Endothelial cell of umbilical vein (primary cell): Measurements from ENCODE around the gene CASP4. TPM values are rescaled to one million over a fixed set of nuclear protein-coding genes. Genes with fewer than 3 reads are reported as not detected.

Experiments used
- BruUV-seq: library from RNA; stranded (reverse); fragments of 400-500 nt; replicated peaks from 2 replicates; lab custom pipeline; 2021; lab: Mats Ljungman, UMichigan
- CTCF ChIA-PET: fragments of 300-600, 350-600 bp; sonication (Branson Sonifier 250); formaldehyde crosslinking; loops from one replicate; lab custom pipeline; 2021; ENCODE audit warnings: antibody characterized with exemption, inconsistent platforms; lab: Charles Lee
- POLR2A ChIA-PET: fragments of 300-600, 350-600 bp; sonication (Branson Sonifier 250); formaldehyde crosslinking; loops from one replicate; lab custom pipeline; 2021; ENCODE audit warnings: antibody characterized with exemption, inconsistent platforms; lab: Charles Lee
- DNase-seq: peaks from one replicate; pipeline ENCODE4 v3.0.0-alpha.2; 2011; ENCODE audit warnings: low read depth, low spot score
- FAIRE-seq: peaks from 2 replicates; lab custom pipeline; 2011; peaks lifted over from hg19 to GRCh38; lab: Jason Lieb, UNC
- H2AFZ ChIP-seq: 2 replicates; pipeline ENCODE4 v1.6.0; 2012; ENCODE audit warnings: low read depth, low read length, control low read depth, inconsistent platforms
- H3K27ac ChIP-seq: 2 replicates; pipeline ENCODE4 v1.5.1; 2011; ENCODE audit warnings: low read depth, mild to moderate bottlenecking, control low read depth, low read length, moderate library complexity; ENCODE audit not compliant: insufficient read depth
- H3K27me3 ChIP-seq, 2 experiments: 2 replicates each; pipeline versions ENCODE4 v1.6.0 to v1.6.1; 2011; ENCODE audit warnings: low read length in 2 of 2, mixed read lengths in 1 of 2; ENCODE audit not compliant: control insufficient read depth in 2 of 2, insufficient read depth in 2 of 2
- H3K36me3 ChIP-seq, 2 experiments: 2 replicates in 1 of 2; 3 replicates in 1 of 2; pipeline ENCODE4 v1.5.1; 2011; ENCODE audit warnings: low read length in 2 of 2, mild to moderate bottlenecking in 1 of 2, moderate library complexity in 1 of 2; ENCODE audit not compliant: control insufficient read depth in 2 of 2, insufficient read depth in 2 of 2; ENCODE audit errors: extremely low read depth in 1 of 2
- H3K4me1 ChIP-seq: 3 replicates; pipeline ENCODE4 v1.5.1; 2011; ENCODE audit warnings: mild to moderate bottlenecking, low read length; ENCODE audit not compliant: control insufficient read depth, insufficient read depth; ENCODE audit errors: extremely low read depth
- H3K4me2 ChIP-seq: 2 replicates; pipeline ENCODE4 v1.6.1; 2011; ENCODE audit warnings: low read length, control low read depth, mixed read lengths; ENCODE audit not compliant: insufficient read depth
- H3K4me3 ChIP-seq, 3 experiments: fragments of 200-600 bp in 1 of 3; sonication (generic), shearing (Covaris generic) in 1 of 3; replicated peaks in 1 of 3; 2 replicates each; pipeline ENCODE4 v1.5.1; 2011 to 2016; ENCODE audit warnings: control low read depth in 3 of 3, low read length in 3 of 3, mild to moderate bottlenecking in 2 of 3, inconsistent platforms in 1 of 3, low read depth in 1 of 3, moderate library complexity in 1 of 3; ENCODE audit not compliant: insufficient read depth in 1 of 3
- H3K79me2 ChIP-seq: 2 replicates; pipeline ENCODE4 v1.6.0; 2012; ENCODE audit warnings: low read length, inconsistent platforms; ENCODE audit not compliant: control insufficient read depth, insufficient read depth
- H3K9ac ChIP-seq: replicated peaks from 2 replicates; pipeline ENCODE3; 2011; ENCODE audit warnings: low read length, control low read depth; ENCODE audit not compliant: insufficient read depth; ENCODE audit errors: extremely low read depth
- H3K9me1 ChIP-seq: replicated peaks from 3 replicates; pipeline ENCODE4 v1.6.0; 2011; ENCODE audit warnings: mild to moderate bottlenecking, low read length; ENCODE audit not compliant: control insufficient read depth, insufficient read depth; ENCODE audit errors: extremely low read depth
- H3K9me3 ChIP-seq: replicated peaks from 2 replicates; pipeline ENCODE4 v1.5.1; 2012; ENCODE audit warnings: low read length, inconsistent platforms; ENCODE audit not compliant: control insufficient read depth, insufficient read depth
- H4K20me1 ChIP-seq: replicated peaks from 2 replicates; pipeline ENCODE3; 2011; ENCODE audit warnings: mild to moderate bottlenecking, low read length; ENCODE audit not compliant: control insufficient read depth, insufficient read depth; ENCODE audit errors: extremely low read depth
- EZH2 ChIP-seq: IDR thresholded peaks from 2 replicates; pipeline ENCODE4 v1.6.1; 2012; ENCODE audit warnings: borderline replicate concordance, low read depth, mild to moderate bottlenecking, moderate library complexity, low read length, inconsistent platforms; ENCODE audit not compliant: severe bottlenecking
- FOS ChIP-seq: IDR thresholded peaks from 2 replicates; pipeline ENCODE4 v1.6.1; 2011; ENCODE audit warnings: mild to moderate bottlenecking, low read length, moderate library complexity, borderline replicate concordance; ENCODE audit not compliant: insufficient read depth
- GATA2 ChIP-seq: IDR thresholded peaks from 2 replicates; pipeline ENCODE4 v1.7.0; 2011; ENCODE audit warnings: low read depth, mild to moderate bottlenecking, moderate library complexity, mixed read lengths, low read length; ENCODE audit not compliant: insufficient read length, insufficient read depth
- JUN ChIP-seq: IDR thresholded peaks from 2 replicates; pipeline ENCODE4 v1.6.1; 2011; ENCODE audit warnings: borderline replicate concordance, low read depth; ENCODE audit not compliant: insufficient read length, insufficient read depth
- MYC ChIP-seq: IDR thresholded peaks from one replicate; pipeline ENCODE4 v1.6.1; 2011; ENCODE audit warnings: mild to moderate bottlenecking, low read depth, low read length
- POLR2A ChIP-seq: IDR thresholded peaks from 2 replicates; pipeline ENCODE4 v1.6.1; 2012; ENCODE audit warnings: low read depth, mild to moderate bottlenecking, control low read depth, low read length
- POLR2AphosphoS5 ChIP-seq: IDR thresholded peaks from 2 replicates; pipeline ENCODE4 v1.6.1; 2012; ENCODE audit warnings: low read depth, mild to moderate bottlenecking, control low read depth, low read length, moderate library complexity; ENCODE audit not compliant: insufficient read depth
- dilution Hi-C: fragments of 300-500 bp; cut with MboI; formaldehyde crosslinking; loops from one replicate; pipeline ENCODE4 v1.15.0; 2019; ENCODE audit warnings: low sequenced_read_pairs; ENCODE audit not compliant: extremely low pct_ligation_motif_present
- intact Hi-C: fragments of 100-400 bp; cut with micrococcal nuclease; formaldehyde crosslinking; loops from one replicate; pipeline ENCODE4 v1.10.0; 2022
- polyA plus RNA-seq, 4 experiments: library from polyadenylated mRNA; depleted of rRNA in 3 of 4; stranded (reverse) in 3 of 4; unstranded in 1 of 4; fragments of >200 nt; gene quantifications; 2 replicates each; pipeline versions ENCODE4 v1.2.1 to v1.2.3, GENCODE V29; 2011 to 2012; ENCODE audit warnings: missing spikeins in 1 of 4
- total RNA-seq: library from RNA; stranded (reverse); gene quantifications from 2 replicates; pipeline ENCODE4 v1.2.3, GENCODE V29; 2021
- TF ChIP-seq, protein P1 (sequence below), 2 donors: IDR thresholded peaks; 1 replicate in 1 of 2; 2 replicates in 1 of 2; pipeline ENCODE4 v1.5.1; 2011; ENCODE audit warnings: low read length in 2 of 2, mild to moderate bottlenecking in 2 of 2, moderate library complexity in 2 of 2, control low read depth in 1 of 2, inconsistent platforms in 1 of 2, low read depth in 1 of 2; ENCODE audit not compliant: insufficient read depth in 1 of 2; ENCODE audit errors: extremely low read depth in 1 of 2
- TF ChIP-seq, protein P2 (sequence below): IDR thresholded peaks from 2 replicates; pipeline ENCODE4 v1.6.1; 2011; ENCODE audit not compliant: insufficient read depth, insufficient read length

Gene CASP4
- total and polyA plus RNA-seq, 2 donors (not counting 3 experiments of a cell fraction or from before 2014, with no cell fraction given), result 83.1 to 89.1 TPM

DNA sequence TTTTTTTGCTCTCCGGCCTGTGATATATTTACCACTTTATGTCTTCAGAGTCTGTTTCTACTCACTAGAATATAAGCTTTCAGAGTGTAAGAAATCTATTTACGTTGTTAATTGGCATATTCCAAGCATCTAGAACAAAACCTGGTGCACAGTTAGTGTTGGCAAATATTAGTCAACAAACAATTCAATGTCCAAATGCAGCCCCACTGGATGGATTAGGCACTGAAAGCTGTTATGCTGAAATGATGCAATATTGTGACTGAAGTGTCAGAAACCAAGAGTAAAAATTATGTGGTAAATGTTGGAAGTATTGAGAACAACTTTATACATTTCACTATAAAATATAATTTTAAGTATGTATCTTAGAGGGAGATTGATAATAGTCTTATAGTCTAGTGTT lies 24.8 kb downstream of the CASP4 start:
- POLR2A ChIA-PET, result no interaction called here
- peaks cover 7 to 13% of the 10 kb centered on the region in 2 experiments for H3K36me3 ChIP-seq
- no peak for FAIRE-seq

More for the DNA sequence above, 24.8 kb downstream of the CASP4 start:
- H2AFZ ChIP-seq, result no peak overlapping the region
- BruUV-seq, result no TSS peak
- H3K27me3 ChIP-seq, result no peaks in the 10 kb centered on the region
- intact Hi-C loops (no loop called here), dilution Hi-C loops (no loop called here)
- no peak for DNase-seq
- no peak overlapping the region for H3K4me3 ChIP-seq
- no peak overlapping the region for H3K9ac ChIP-seq
- no peaks in the 10 kb centered on the region for H4K20me1 ChIP-seq
- no peaks in the 10 kb centered on the region for H3K4me1 ChIP-seq
- CTCF ChIA-PET, result no interaction called here
- H3K4me2 ChIP-seq, result no peak overlapping the region
- H3K27ac ChIP-seq, result no peak overlapping the region
- H3K9me3 ChIP-seq, result no peaks in the 10 kb centered on the region
- TF ChIP-seq POLR2AphosphoS5 (no peak), JUN (no peak), GATA2 (no peak), MYC (no peak), FOS (no peak), EZH2 (no peak), POLR2A (no peak)
- TF ChIP-seq, protein P1, sequence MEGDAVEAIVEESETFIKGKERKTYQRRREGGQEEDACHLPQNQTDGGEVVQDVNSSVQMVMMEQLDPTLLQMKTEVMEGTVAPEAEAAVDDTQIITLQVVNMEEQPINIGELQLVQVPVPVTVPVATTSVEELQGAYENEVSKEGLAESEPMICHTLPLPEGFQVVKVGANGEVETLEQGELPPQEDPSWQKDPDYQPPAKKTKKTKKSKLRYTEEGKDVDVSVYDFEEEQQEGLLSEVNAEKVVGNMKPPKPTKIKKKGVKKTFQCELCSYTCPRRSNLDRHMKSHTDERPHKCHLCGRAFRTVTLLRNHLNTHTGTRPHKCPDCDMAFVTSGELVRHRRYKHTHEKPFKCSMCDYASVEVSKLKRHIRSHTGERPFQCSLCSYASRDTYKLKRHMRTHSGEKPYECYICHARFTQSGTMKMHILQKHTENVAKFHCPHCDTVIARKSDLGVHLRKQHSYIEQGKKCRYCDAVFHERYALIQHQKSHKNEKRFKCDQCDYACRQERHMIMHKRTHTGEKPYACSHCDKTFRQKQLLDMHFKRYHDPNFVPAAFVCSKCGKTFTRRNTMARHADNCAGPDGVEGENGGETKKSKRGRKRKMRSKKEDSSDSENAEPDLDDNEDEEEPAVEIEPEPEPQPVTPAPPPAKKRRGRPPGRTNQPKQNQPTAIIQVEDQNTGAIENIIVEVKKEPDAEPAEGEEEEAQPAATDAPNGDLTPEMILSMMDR (IDR thresholded peaks at IDR 0.05; ENCODE audit: extremely low read depth in 1 of 2, insufficient read depth in 1 of 2, low read depth in 1 of 2, low read length in 2 of 2), result no peak
- TF ChIP-seq, protein P2, sequence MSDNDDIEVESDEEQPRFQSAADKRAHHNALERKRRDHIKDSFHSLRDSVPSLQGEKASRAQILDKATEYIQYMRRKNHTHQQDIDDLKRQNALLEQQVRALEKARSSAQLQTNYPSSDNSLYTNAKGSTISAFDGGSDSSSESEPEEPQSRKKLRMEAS, result no peak
- no peaks in the 10 kb centered on the region for H3K79me2 ChIP-seq
- H3K9me1 ChIP-seq, result no peaks in the 10 kb centered on the region
